Endothelial cell of umbilical vein (primary cell): ENCODE results near the gene CIPC. TPM values are rescaled to one million over a fixed set of nuclear protein-coding genes. Genes with fewer than 3 reads are reported as not detected.

Source experiments
- BruUV-seq: library from RNA; stranded (reverse); fragments of 400-500 nt; replicated peaks from 2 replicates; lab custom pipeline; 2021; lab: Mats Ljungman, UMichigan
- CTCF ChIA-PET: fragments of 300-600, 350-600 bp; sonication (Branson Sonifier 250); formaldehyde crosslinking; loops from one replicate; lab custom pipeline; 2021; ENCODE audit warnings: antibody characterized with exemption, inconsistent platforms; lab: Charles Lee
- POLR2A ChIA-PET: fragments of 300-600, 350-600 bp; sonication (Branson Sonifier 250); formaldehyde crosslinking; loops from one replicate; lab custom pipeline; 2021; ENCODE audit warnings: antibody characterized with exemption, inconsistent platforms; lab: Charles Lee
- DNase-seq: peaks from one replicate; pipeline ENCODE4 v3.0.0-alpha.2; 2011; ENCODE audit warnings: low read depth, low spot score
- FAIRE-seq: peaks from 2 replicates; lab custom pipeline; 2011; peaks lifted over from hg19 to GRCh38; lab: Jason Lieb, UNC
- H2AFZ ChIP-seq: 2 replicates; pipeline ENCODE4 v1.6.0; 2012; ENCODE audit warnings: low read depth, low read length, control low read depth, inconsistent platforms
- H3K27ac ChIP-seq: 2 replicates; pipeline ENCODE4 v1.5.1; 2011; ENCODE audit warnings: low read depth, mild to moderate bottlenecking, control low read depth, low read length, moderate library complexity; ENCODE audit not compliant: insufficient read depth
- H3K27me3 ChIP-seq, 2 experiments: 2 replicates each; pipeline versions ENCODE4 v1.6.0 to v1.6.1; 2011; ENCODE audit warnings: low read length in 2 of 2, mixed read lengths in 1 of 2; ENCODE audit not compliant: control insufficient read depth in 2 of 2, insufficient read depth in 2 of 2
- H3K36me3 ChIP-seq, 2 experiments: 2 replicates in 1 of 2; 3 replicates in 1 of 2; pipeline ENCODE4 v1.5.1; 2011; ENCODE audit warnings: low read length in 2 of 2, mild to moderate bottlenecking in 1 of 2, moderate library complexity in 1 of 2; ENCODE audit not compliant: control insufficient read depth in 2 of 2, insufficient read depth in 2 of 2; ENCODE audit errors: extremely low read depth in 1 of 2
- H3K4me1 ChIP-seq: 3 replicates; pipeline ENCODE4 v1.5.1; 2011; ENCODE audit warnings: mild to moderate bottlenecking, low read length; ENCODE audit not compliant: control insufficient read depth, insufficient read depth; ENCODE audit errors: extremely low read depth
- H3K4me2 ChIP-seq: 2 replicates; pipeline ENCODE4 v1.6.1; 2011; ENCODE audit warnings: low read length, control low read depth, mixed read lengths; ENCODE audit not compliant: insufficient read depth
- H3K4me3 ChIP-seq, 3 experiments: fragments of 200-600 bp in 1 of 3; sonication (generic), shearing (Covaris generic) in 1 of 3; replicated peaks in 1 of 3; 2 replicates each; pipeline ENCODE4 v1.5.1; 2011 to 2016; ENCODE audit warnings: control low read depth in 3 of 3, low read length in 3 of 3, mild to moderate bottlenecking in 2 of 3, inconsistent platforms in 1 of 3, low read depth in 1 of 3, moderate library complexity in 1 of 3; ENCODE audit not compliant: insufficient read depth in 1 of 3
- H3K79me2 ChIP-seq: 2 replicates; pipeline ENCODE4 v1.6.0; 2012; ENCODE audit warnings: low read length, inconsistent platforms; ENCODE audit not compliant: control insufficient read depth, insufficient read depth
- H3K9ac ChIP-seq: replicated peaks from 2 replicates; pipeline ENCODE3; 2011; ENCODE audit warnings: low read length, control low read depth; ENCODE audit not compliant: insufficient read depth; ENCODE audit errors: extremely low read depth
- H3K9me1 ChIP-seq: replicated peaks from 3 replicates; pipeline ENCODE4 v1.6.0; 2011; ENCODE audit warnings: mild to moderate bottlenecking, low read length; ENCODE audit not compliant: control insufficient read depth, insufficient read depth; ENCODE audit errors: extremely low read depth
- H3K9me3 ChIP-seq: replicated peaks from 2 replicates; pipeline ENCODE4 v1.5.1; 2012; ENCODE audit warnings: low read length, inconsistent platforms; ENCODE audit not compliant: control insufficient read depth, insufficient read depth
- H4K20me1 ChIP-seq: replicated peaks from 2 replicates; pipeline ENCODE3; 2011; ENCODE audit warnings: mild to moderate bottlenecking, low read length; ENCODE audit not compliant: control insufficient read depth, insufficient read depth; ENCODE audit errors: extremely low read depth
- EZH2 ChIP-seq: IDR thresholded peaks from 2 replicates; pipeline ENCODE4 v1.6.1; 2012; ENCODE audit warnings: borderline replicate concordance, low read depth, mild to moderate bottlenecking, moderate library complexity, low read length, inconsistent platforms; ENCODE audit not compliant: severe bottlenecking
- FOS ChIP-seq: IDR thresholded peaks from 2 replicates; pipeline ENCODE4 v1.6.1; 2011; ENCODE audit warnings: mild to moderate bottlenecking, low read length, moderate library complexity, borderline replicate concordance; ENCODE audit not compliant: insufficient read depth
- GATA2 ChIP-seq: IDR thresholded peaks from 2 replicates; pipeline ENCODE4 v1.7.0; 2011; ENCODE audit warnings: low read depth, mild to moderate bottlenecking, moderate library complexity, mixed read lengths, low read length; ENCODE audit not compliant: insufficient read length, insufficient read depth
- JUN ChIP-seq: IDR thresholded peaks from 2 replicates; pipeline ENCODE4 v1.6.1; 2011; ENCODE audit warnings: borderline replicate concordance, low read depth; ENCODE audit not compliant: insufficient read length, insufficient read depth
- MAX ChIP-seq: IDR thresholded peaks from 2 replicates; pipeline ENCODE4 v1.6.1; 2011; ENCODE audit not compliant: insufficient read depth, insufficient read length
- MYC ChIP-seq: IDR thresholded peaks from one replicate; pipeline ENCODE4 v1.6.1; 2011; ENCODE audit warnings: mild to moderate bottlenecking, low read depth, low read length
- dilution Hi-C: fragments of 300-500 bp; cut with MboI; formaldehyde crosslinking; loops from one replicate; pipeline ENCODE4 v1.15.0; 2019; ENCODE audit warnings: low sequenced_read_pairs; ENCODE audit not compliant: extremely low pct_ligation_motif_present
- intact Hi-C: fragments of 100-400 bp; cut with micrococcal nuclease; formaldehyde crosslinking; loops from one replicate; pipeline ENCODE4 v1.10.0; 2022
- polyA plus RNA-seq, 4 experiments: library from polyadenylated mRNA; depleted of rRNA in 3 of 4; stranded (reverse) in 3 of 4; unstranded in 1 of 4; fragments of >200 nt; gene quantifications; 2 replicates each; pipeline versions ENCODE4 v1.2.1 to v1.2.3, GENCODE V29; 2011 to 2012; ENCODE audit warnings: missing spikeins in 1 of 4
- total RNA-seq: library from RNA; stranded (reverse); gene quantifications from 2 replicates; pipeline ENCODE4 v1.2.3, GENCODE V29; 2021
- TF ChIP-seq, protein P1 (sequence below), 2 donors: IDR thresholded peaks; 1 replicate in 1 of 2; 2 replicates in 1 of 2; pipeline ENCODE4 v1.5.1; 2011; ENCODE audit warnings: low read length in 2 of 2, mild to moderate bottlenecking in 2 of 2, moderate library complexity in 2 of 2, control low read depth in 1 of 2, inconsistent platforms in 1 of 2, low read depth in 1 of 2; ENCODE audit not compliant: insufficient read depth in 1 of 2; ENCODE audit errors: extremely low read depth in 1 of 2

Gene CIPC
- total and polyA plus RNA-seq, 2 donors (not counting 3 experiments of a cell fraction or from before 2014, with no cell fraction given) = 8.8 to 17.4 TPM

- H3K79me2 ChIP-seq = no peaks in the 10 kb centered on the region
- H4K20me1 ChIP-seq = no peaks in the 10 kb centered on the region
- peaks cover 56 to 65% of the 10 kb centered on the region in 2 experiments for H3K27me3 ChIP-seq
- no TSS peak for BruUV-seq
- no peaks in the 10 kb centered on the region for H3K9me3 ChIP-seq
- CTCF ChIA-PET = interaction anchor here (1.0 to 1.5 kb wide), 3 partner anchors 9 to 271 kb away, joined by 4 to 6 read pairs (median 5); no protein-coding TSS in a partner anchor
- no peak overlapping the region for H3K27ac ChIP-seq
- DNase-seq (no peak), FAIRE-seq (no peak)
- intact Hi-C loops (no loop called here), dilution Hi-C loops (no loop called here)
- no peaks in the 10 kb centered on the region for H3K36me3 ChIP-seq
- no peak overlapping the region for H3K9ac ChIP-seq
- TF ChIP-seq MAX (no peak), GATA2 (no peak), FOS (no peak)
- H2AFZ ChIP-seq = no peak overlapping the region
- no peak overlapping the region for H3K4me2 ChIP-seq
- no peaks in the 10 kb centered on the region for H3K9me1 ChIP-seq
- H3K4me1 ChIP-seq = no peaks in the 10 kb centered on the region
- POLR2A ChIA-PET = no interaction called here
- H3K4me3 ChIP-seq = no peak overlapping the region
Measured at GRCh38 chr14:77145975-77146740, 48.1 kb downstream of the CIPC start.

GRCh38 chr14:77148510-77149231 lies 50.6 kb downstream of the CIPC start:
- intact Hi-C loops (no loop called here), dilution Hi-C loops (no loop called here)
- Histone ChIP-seq H3K36me3 (no peaks in the 10 kb centered on the region), H3K4me1 (no peaks in the 10 kb centered on the region), H3K4me3 (no peak overlapping the region), H3K9me1 (no peaks in the 10 kb centered on the region), H2AFZ (no peak overlapping the region), H4K20me1 (no peaks in the 10 kb centered on the region), H3K79me2 (no peaks in the 10 kb centered on the region), H3K27ac (no peak overlapping the region), H3K9ac (no peak overlapping the region), H3K27me3 (peaks cover 39 to 47% of the 10 kb centered on the region in 2 experiments), H3K9me3 (no peaks in the 10 kb centered on the region), H3K4me2 (no peak overlapping the region)
- DNase-seq = no peak
- POLR2A ChIA-PET = interaction anchor here (0.8 kb wide), 1 partner anchor 172 kb away, joined by 3 read pairs; the partner anchor contains the start of genes GSTZ1 and POMT2
- TF ChIP-seq MYC (no peak), EZH2 (no peak), MAX (no peak), JUN (no peak)
- TF ChIP-seq, protein P1, sequence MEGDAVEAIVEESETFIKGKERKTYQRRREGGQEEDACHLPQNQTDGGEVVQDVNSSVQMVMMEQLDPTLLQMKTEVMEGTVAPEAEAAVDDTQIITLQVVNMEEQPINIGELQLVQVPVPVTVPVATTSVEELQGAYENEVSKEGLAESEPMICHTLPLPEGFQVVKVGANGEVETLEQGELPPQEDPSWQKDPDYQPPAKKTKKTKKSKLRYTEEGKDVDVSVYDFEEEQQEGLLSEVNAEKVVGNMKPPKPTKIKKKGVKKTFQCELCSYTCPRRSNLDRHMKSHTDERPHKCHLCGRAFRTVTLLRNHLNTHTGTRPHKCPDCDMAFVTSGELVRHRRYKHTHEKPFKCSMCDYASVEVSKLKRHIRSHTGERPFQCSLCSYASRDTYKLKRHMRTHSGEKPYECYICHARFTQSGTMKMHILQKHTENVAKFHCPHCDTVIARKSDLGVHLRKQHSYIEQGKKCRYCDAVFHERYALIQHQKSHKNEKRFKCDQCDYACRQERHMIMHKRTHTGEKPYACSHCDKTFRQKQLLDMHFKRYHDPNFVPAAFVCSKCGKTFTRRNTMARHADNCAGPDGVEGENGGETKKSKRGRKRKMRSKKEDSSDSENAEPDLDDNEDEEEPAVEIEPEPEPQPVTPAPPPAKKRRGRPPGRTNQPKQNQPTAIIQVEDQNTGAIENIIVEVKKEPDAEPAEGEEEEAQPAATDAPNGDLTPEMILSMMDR (IDR thresholded peaks at IDR 0.05; ENCODE audit: extremely low read depth in 1 of 2, insufficient read depth in 1 of 2, low read depth in 1 of 2, low read length in 2 of 2) = no peak
- FAIRE-seq = no peak
- CTCF ChIA-PET = interaction anchor here (0.6 to 8.9 kb wide), 9 partner anchors 9 to 392 kb away, joined by 3 to 212 read pairs (median 4); no protein-coding TSS in a partner anchor
- no TSS peak for BruUV-seq
